ENCODE results near the gene ESF1. TPM values are rescaled to one million over a fixed set of nuclear protein-coding genes. Genes with fewer than 3 reads are reported as not detected.

The ESF1 gene
- total and polyA plus RNA-seq, 2 experiments from 2014 or later = 7.9 to 8.3 TPM

DNA sequence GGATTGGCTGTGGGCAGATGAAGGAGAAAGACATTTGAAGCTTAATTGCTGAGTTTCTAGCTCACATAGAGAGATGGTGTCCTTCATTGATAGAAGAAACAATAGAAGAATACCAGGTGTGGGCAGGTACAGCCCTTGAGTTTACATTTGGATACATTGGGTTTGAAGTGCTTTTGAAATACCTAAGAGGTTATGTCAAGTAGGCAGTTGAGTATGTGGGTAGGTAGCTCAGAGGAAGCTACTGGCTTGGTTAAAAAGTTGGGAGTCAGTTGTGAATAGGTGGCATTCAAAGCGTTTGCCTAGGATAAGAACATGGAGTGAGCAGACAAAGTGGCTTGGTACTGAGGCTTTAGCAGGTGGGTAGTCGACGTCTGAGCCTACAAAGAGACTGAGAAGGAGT lies 25.1 kb upstream of the ESF1 start:
- H3K27ac ChIP-seq = no peak overlapping the region
- no peaks in the 10 kb centered on the region for H3K9me3 ChIP-seq (ENCODE audit: low read depth)
- H3K4me3 ChIP-seq = no peak overlapping the region
- no peaks in the 10 kb centered on the region for H4K20me1 ChIP-seq (ENCODE audit: insufficient read depth)
- in situ Hi-C loops (cut with MboI) = no loop called here
- H3K4me2 ChIP-seq (ENCODE audit: unreplicated experiment) = no peak overlapping the region
- whole genome bisulfite sequencing, 2 experiments (ENCODE audit: low coverage in 1 of 2, low lambda C conversion rate in 2 of 2, missing lambda C conversion rate in 2 of 2) = 85 to 93% methylated on average over 3 of the region's 3 CpGs
- DNase-seq = no peak
- no peaks in the 10 kb centered on the region for H3K9me2 ChIP-seq (ENCODE audit: insufficient read depth)
- no peaks in the 10 kb centered on the region for H3K27me3 ChIP-seq (replicated peaks; ENCODE audit: insufficient read depth)
- no peaks in the 10 kb centered on the region for H3K4me1 ChIP-seq (ENCODE audit: insufficient read depth)
- H3F3A ChIP-seq (ENCODE audit: insufficient read depth) = 0 out of 2 replicates have a peak, but pooled peaks cover 4% of the 10 kb centered on the region
- H3K36me3 ChIP-seq (ENCODE audit: low read depth) = peaks cover 42% of the 10 kb centered on the region
- no peak overlapping the region for H2AFZ ChIP-seq
- H3K79me2 ChIP-seq (ENCODE audit: insufficient read depth) = no peaks in the 10 kb centered on the region
- TF ChIP-seq EZH2 (IDR thresholded peaks at IDR 0.05; ENCODE audit: insufficient read depth, poor library complexity, severe bottlenecking) (no peak), EZH2phosphoT487 (IDR thresholded peaks at IDR 0.05; ENCODE audit: insufficient read depth, low read depth) (no peak)
- no peak overlapping the region for H3K9ac ChIP-seq

DNA sequence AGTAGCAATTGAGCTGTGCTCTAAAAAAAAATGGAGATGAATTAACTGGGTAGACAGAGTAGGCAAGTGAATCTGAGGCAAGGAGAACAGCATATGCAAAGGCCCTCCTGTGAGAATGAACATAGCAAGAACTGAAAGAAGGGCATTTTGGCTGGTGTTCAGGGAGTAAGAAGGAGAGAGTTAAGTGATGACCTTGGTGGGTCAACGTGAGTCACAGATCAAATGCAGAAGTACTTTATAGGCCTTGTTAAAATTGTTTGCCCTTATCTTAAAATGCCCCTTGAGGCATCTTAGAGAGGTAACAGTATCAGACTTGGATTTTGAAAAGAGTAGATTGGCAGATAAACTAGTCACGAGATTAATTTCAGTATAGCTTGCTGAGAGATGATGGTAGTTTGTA lies 24.7 kb upstream of the ESF1 start:
- H3K9me3 ChIP-seq (ENCODE audit: low read depth) = no peaks in the 10 kb centered on the region
- H3K9ac ChIP-seq = no peak overlapping the region
- H3K79me2 ChIP-seq (ENCODE audit: insufficient read depth) = no peaks in the 10 kb centered on the region
- peaks cover 42% of the 10 kb centered on the region for H3K36me3 ChIP-seq (ENCODE audit: low read depth)
- H3K4me1 ChIP-seq (ENCODE audit: insufficient read depth) = no peaks in the 10 kb centered on the region
- H2AFZ ChIP-seq = no peak overlapping the region
- 96 to 97% methylated on average over 2 of the region's 2 CpGs for WGBS, 2 experiments (ENCODE audit: low coverage in 1 of 2, low lambda C conversion rate in 2 of 2, missing lambda C conversion rate in 2 of 2)
- no peak overlapping the region for H3K4me2 ChIP-seq (ENCODE audit: unreplicated experiment)
- H3F3A ChIP-seq (ENCODE audit: insufficient read depth) = 0 out of 2 replicates have a peak, but pooled peaks cover 4% of the 10 kb centered on the region
- H3K4me3 ChIP-seq = no peak overlapping the region
- H3K27ac ChIP-seq = no peak overlapping the region
- no peak for DNase-seq
- H3K9me2 ChIP-seq (ENCODE audit: insufficient read depth) = no peaks in the 10 kb centered on the region
- in situ Hi-C loops (cut with MboI) = no loop called here
- H3K27me3 ChIP-seq (replicated peaks; ENCODE audit: insufficient read depth) = no peaks in the 10 kb centered on the region
- H4K20me1 ChIP-seq (ENCODE audit: insufficient read depth) = no peaks in the 10 kb centered on the region
- TF ChIP-seq EZH2phosphoT487 (IDR thresholded peaks at IDR 0.05; ENCODE audit: insufficient read depth, low read depth) (no peak), EZH2 (IDR thresholded peaks at IDR 0.05; ENCODE audit: insufficient read depth, poor library complexity, severe bottlenecking) (no peak)

DNA sequence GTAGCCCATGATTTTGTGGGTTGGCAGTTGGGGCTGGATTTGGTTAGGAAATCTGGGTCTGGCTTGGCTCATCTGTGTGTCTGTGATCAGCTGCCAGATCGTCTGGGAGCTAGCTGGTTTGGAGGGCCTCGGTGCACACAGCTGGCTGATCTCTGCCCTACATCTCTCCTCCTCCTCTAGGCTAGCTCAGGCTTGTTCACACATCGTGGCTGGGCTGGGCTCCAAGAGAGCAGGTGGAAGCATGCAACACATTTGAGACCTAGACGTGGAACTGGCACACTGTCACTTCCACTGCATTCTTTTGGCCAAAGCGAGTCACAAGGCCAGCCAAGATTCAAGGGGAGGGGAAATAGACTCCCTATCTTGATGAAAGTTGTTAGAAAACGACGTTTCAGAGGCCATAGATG lies 16.0 kb upstream of the ESF1 start:
- in situ Hi-C loops (cut with MboI) = no loop called here
- peak overlapping the region; percentile 9; the same call in 1 of the 2 replicates for H3K27ac ChIP-seq
- TF ChIP-seq EZH2phosphoT487 (IDR thresholded peaks at IDR 0.05; ENCODE audit: insufficient read depth, low read depth) (no peak), EZH2 (IDR thresholded peaks at IDR 0.05; ENCODE audit: insufficient read depth, poor library complexity, severe bottlenecking) (no peak)
- no peak overlapping the region for H3K4me2 ChIP-seq (ENCODE audit: unreplicated experiment)
- H3K9ac ChIP-seq = no peak overlapping the region
- no peaks in the 10 kb centered on the region for H3K9me3 ChIP-seq (ENCODE audit: low read depth)
- no peaks in the 10 kb centered on the region for H3K79me2 ChIP-seq (ENCODE audit: insufficient read depth)
- no peaks in the 10 kb centered on the region; the same call in 1 of the 2 replicates for H4K20me1 ChIP-seq (ENCODE audit: insufficient read depth)
- no peak overlapping the region for H2AFZ ChIP-seq
- no peak overlapping the region for H3K4me3 ChIP-seq
- H3K27me3 ChIP-seq (replicated peaks; ENCODE audit: insufficient read depth) = no peaks in the 10 kb centered on the region
- peaks cover 30% of the 10 kb centered on the region for H3F3A ChIP-seq (ENCODE audit: insufficient read depth)
- DNase-seq = peak; percentile 76
- WGBS, 2 experiments (ENCODE audit: low coverage in 1 of 2, low lambda C conversion rate in 2 of 2, missing lambda C conversion rate in 2 of 2) = 11 to 13% methylated on average over 7 of the region's 7 CpGs
- H3K9me2 ChIP-seq (ENCODE audit: insufficient read depth) = no peaks in the 10 kb centered on the region
- H3K36me3 ChIP-seq (ENCODE audit: low read depth) = peaks cover 42% of the 10 kb centered on the region
- peaks cover 12% of the 10 kb centered on the region for H3K4me1 ChIP-seq (ENCODE audit: insufficient read depth)

DNA sequence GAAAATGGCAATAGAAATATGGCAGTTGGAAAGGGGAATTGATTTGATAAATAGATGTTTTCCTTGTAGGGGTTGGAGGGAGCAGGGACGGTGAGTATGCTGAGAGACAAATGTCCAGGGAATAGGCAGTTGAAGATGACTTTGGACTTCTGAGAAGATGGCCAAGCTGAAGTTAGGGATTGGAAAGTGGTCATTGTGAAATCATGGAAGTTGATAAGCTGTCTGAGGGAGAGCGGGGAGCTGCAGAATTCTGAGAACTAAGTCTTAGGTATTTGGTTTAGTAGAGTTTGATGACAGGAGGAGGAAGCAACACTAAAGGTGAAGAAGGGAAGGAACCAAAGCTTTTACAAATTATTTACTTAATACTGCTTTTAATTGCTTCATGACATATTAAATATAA lies 15.3 kb upstream of the ESF1 start:
- Histone ChIP-seq H3K27me3 (replicated peaks; ENCODE audit: insufficient read depth) (no peaks in the 10 kb centered on the region), H3F3A (ENCODE audit: insufficient read depth) (peaks cover 30% of the 10 kb centered on the region), H3K9ac (no peak overlapping the region), H3K9me3 (ENCODE audit: low read depth) (no peaks in the 10 kb centered on the region), H3K36me3 (ENCODE audit: low read depth) (peaks cover 50% of the 10 kb centered on the region), H2AFZ (no peak overlapping the region), H3K9me2 (ENCODE audit: insufficient read depth) (no peaks in the 10 kb centered on the region), H3K79me2 (ENCODE audit: insufficient read depth) (no peaks in the 10 kb centered on the region), H3K4me2 (ENCODE audit: unreplicated experiment) (no peak overlapping the region), H3K4me1 (ENCODE audit: insufficient read depth) (peaks cover 12% of the 10 kb centered on the region), H3K4me3 (no peak overlapping the region), H4K20me1 (ENCODE audit: insufficient read depth) (no peaks in the 10 kb centered on the region; the same call in 1 of the 2 replicates), H3K27ac (peak overlapping the region; percentile 9; the same call in 1 of the 2 replicates)
- in situ Hi-C loops (cut with MboI) = no loop called here
- WGBS, 2 experiments (ENCODE audit: low coverage in 1 of 2, low lambda C conversion rate in 2 of 2, missing lambda C conversion rate in 2 of 2) = 97 to 98% methylated on average over 2 of the region's 2 CpGs
- no peak for DNase-seq
- TF ChIP-seq EZH2 (IDR thresholded peaks at IDR 0.05; ENCODE audit: insufficient read depth, poor library complexity, severe bottlenecking) (no peak), EZH2phosphoT487 (IDR thresholded peaks at IDR 0.05; ENCODE audit: insufficient read depth, low read depth) (no peak)

DNA sequence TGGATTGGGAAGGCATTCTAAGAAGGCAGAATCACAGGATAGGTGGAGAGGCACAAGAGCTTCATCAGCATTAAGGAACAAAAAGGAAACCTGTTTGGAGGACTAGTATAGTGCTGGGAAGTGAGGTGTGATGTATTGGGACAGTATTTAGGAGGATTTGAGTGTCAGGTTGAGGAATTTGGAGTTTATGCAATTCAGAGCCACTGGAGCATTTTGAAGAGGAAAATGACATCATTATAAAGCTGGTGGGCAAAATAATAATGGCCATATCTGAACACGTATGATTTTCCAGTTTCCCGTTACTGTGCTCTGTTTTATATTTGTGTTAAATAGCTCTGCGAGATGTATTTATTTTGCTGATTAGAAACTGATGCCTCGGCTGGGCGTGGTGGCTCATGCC lies 14.3 kb upstream of the ESF1 start:
- Histone ChIP-seq H3K27ac (no peak overlapping the region), H3K36me3 (ENCODE audit: low read depth) (peaks cover 59% of the 10 kb centered on the region), H3F3A (ENCODE audit: insufficient read depth) (peaks cover 30% of the 10 kb centered on the region), H3K9ac (no peak overlapping the region), H3K4me3 (no peak overlapping the region), H3K79me2 (ENCODE audit: insufficient read depth) (no peaks in the 10 kb centered on the region), H2AFZ (no peak overlapping the region), H3K9me3 (ENCODE audit: low read depth) (no peaks in the 10 kb centered on the region), H3K4me1 (ENCODE audit: insufficient read depth) (peaks cover 12% of the 10 kb centered on the region), H3K27me3 (replicated peaks; ENCODE audit: insufficient read depth) (no peaks in the 10 kb centered on the region), H3K9me2 (ENCODE audit: insufficient read depth) (no peaks in the 10 kb centered on the region), H3K4me2 (ENCODE audit: unreplicated experiment) (no peak overlapping the region), H4K20me1 (ENCODE audit: insufficient read depth) (no peaks in the 10 kb centered on the region; the same call in 1 of the 2 replicates)
- in situ Hi-C loops (cut with MboI) = no loop called here
- 98 to 99% methylated on average over 5 of the region's 5 CpGs for WGBS, 2 experiments (ENCODE audit: low coverage in 1 of 2, low lambda C conversion rate in 2 of 2, missing lambda C conversion rate in 2 of 2)
- DNase-seq = no peak
- TF ChIP-seq EZH2phosphoT487 (IDR thresholded peaks at IDR 0.05; ENCODE audit: insufficient read depth, low read depth) = no peak
- no peak for TF ChIP-seq EZH2 (IDR thresholded peaks at IDR 0.05; ENCODE audit: insufficient read depth, poor library complexity, severe bottlenecking)
